GM19328 (cell line): ENCODE results near the gene TM2D1.
"Not testable (repeated sequence)": the region's sequence is repeated elsewhere in the genome, so short reads cannot be mapped to it uniquely, and the experiment has no call there.

Experiments
- ATAC-seq: cut with Tn5 transposase; IDR thresholded peaks from one replicate; pipeline ENCODE4 v1.9.1; 2021; ENCODE audit warnings: mild to moderate bottlenecking, moderate library complexity; ENCODE audit not compliant: unreplicated experiment

TM2D1 gene

DNA sequence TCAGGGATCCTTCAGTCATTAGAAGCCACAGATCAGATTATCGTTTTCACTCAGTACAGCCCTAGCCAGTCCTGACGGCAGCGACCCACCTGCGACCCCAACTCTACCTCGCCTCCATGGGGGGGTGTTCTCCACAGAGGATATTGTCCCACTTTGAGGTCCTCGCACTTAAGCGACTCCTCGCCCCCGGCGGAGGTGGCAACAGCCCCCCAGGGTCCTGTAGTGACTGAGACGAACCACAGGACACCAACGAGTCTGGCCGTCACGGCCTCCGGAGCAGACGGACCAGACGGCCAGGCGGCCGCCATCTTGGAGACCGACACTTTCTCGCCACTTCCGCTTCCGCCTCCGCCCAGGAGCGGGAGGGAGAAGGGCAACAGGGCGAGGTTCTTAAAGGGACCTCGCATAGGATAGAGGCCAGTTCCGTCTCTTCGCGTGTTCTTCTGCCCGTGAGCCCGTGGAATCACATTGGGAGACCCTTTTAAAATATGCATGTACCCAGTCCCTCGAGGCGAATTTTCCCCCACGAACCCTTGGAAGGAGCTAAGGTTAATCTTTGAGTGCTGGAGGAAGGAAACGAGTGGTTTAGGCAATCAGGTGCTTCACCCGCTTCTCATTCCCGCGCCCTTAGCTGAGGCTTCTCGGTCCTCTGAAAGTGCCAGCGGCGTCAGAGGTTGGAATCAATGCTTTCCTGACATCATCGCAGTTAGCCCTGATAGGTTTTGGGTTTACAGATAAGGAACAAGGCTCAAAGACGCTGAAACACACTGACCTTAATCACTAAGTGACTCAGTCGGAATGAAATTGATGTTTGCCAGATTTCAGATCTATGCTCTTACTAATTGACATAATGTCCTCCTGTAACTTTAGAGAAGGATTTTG, at the start of gene TM2D1:
TM2D1 (minus strand) TSS at position 329 of the 882 bp plus-strand sequence; CDS start at position 308, 21 bp downstream.
- peak; percentile 100 for ATAC-seq

DNA sequence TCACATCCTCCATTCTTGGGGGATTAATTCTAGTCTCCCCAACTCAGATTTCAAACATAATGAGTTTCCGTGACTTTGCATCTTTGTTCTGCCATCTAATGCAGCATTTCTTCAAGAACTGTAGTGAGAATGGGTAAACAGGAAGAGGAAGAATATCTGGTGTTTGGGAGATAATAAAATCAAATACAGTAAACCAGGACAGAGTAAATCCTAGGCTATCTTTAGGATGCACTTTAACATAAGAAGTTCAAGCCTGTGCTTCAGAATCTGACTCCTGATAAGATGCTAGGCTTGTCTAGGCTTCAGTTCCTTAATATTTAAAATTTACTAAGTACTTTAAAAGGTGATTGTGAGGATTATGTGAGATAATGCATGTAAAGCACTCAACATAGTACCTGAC, 45.2 kb upstream of the TM2D1 start:
- ATAC-seq, result no peak

DNA sequence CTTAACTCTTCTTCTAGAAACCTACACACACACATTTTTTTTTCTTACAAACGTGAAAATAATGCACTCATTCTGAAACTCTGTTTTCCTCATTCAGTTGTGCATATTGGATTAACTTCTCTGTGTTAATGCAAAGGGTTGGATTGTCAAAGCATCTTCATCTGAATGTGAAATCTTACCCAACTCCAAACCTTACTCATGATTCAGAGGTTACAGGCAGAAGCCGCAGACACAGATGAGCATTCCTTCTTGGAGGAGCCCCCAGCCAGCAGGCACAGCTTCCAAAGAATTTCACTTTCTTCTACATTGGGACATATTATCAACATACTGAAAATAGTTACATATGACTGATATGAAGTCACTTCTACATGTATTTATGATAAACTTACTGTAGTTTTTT, 33.0 kb upstream of the TM2D1 start:
- ATAC-seq, result no peak

DNA sequence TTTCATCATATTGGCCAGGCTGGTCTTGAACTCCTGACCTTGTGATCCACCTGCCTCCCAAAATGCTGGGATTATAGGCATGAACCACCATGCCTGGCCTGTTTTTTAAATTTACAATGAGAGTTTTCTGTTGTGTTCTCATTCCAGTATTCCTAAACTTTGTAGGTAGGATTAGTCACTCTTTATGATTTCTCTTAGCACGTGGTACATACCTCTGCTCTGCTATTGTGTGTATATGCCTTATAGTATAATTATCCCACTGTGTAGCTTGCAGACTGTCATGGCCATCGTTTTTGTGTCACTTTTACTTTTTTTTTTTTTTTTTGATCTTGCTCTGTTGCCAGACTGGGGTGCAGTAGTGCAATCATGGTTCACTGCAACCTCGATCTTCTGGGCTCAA, 31.8 kb upstream of the TM2D1 start:
- no peak for ATAC-seq

DNA sequence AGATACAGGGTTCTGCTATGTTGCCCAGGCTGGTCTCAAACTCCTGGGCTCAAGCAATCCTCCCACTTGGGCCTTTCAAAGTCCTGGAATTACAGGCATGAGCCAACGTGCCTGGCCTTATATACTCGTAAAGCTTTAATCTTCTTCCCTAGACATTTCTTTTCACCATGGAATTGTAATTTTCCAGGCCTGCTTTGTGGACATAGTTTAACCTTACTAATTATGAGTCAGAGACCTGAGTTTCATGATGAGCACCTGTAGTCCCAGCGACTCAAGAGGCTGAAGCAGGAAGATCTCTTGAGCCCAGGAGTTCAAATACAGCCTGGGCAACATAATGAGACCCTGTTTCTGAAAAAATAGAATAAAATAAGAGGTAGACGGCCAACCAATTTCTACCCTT, 29.6 kb upstream of the TM2D1 start:
- no peak for ATAC-seq

DNA sequence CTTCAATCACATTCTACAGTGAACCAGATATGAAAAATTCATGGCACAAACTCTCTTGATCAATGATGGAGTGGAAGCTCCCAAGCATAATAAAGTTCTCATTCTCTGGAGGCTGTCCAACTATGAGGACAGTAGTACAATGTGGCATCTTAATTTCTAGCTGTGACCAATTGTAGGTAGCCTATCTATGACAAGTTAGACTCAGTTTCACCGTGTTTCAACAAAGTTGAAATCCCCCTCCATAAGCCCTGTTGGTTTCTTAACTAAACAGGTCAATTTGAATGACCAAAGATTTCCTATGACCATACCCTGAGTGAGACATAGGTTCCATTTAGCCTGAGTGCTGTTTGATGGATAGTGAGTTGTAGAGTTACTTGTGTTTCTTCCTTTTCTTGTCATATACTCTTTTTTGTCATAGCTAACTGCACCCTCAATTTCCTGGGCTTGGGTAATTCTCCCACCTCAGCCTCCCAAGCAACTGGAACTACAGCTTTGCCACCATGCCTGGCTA, 29.1 kb upstream of the TM2D1 start:
- no peak for ATAC-seq

DNA sequence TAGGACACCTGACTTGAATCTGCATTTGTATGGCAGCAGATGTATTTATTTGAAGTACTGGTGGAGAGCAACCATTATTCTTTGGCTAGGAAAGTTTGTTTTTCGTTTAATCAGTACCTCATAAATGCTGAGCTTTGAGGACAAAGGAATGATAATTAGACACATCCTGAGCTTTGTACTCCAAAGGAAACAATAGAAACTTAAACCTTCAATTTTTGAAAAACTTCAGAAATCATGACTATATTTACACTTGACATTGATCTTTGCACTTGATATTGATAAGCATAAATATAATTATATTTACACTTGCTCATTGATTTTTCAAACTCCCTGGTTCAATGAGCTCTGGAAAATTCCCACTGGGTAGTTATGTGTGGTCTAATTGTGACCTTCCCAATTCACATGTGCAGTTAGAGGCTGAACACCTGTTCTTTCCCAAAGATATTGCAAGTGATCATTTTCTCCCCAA, 28.0 kb upstream of the TM2D1 start:
- ATAC-seq, result no peak

DNA sequence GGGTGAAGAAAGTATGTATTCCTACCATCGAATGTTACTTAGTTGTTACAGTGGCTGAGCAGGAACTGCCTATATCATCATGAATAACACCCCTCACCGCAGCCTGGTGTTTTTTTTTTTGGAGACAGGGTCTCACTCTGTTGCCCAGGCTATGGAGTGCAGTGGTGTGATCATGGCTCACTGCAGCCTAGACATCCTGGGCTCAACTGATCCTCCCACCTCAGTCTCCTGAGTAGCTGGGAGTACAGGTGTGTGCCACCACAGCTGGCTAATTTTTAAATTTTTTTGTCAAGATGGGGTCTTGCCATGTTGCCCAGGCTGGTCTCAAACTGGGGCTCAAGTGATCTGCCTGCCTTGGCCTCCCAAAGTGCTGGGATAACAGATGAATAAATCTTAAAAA, 24.6 kb upstream of the TM2D1 start:
- ATAC-seq, result no peak

DNA sequence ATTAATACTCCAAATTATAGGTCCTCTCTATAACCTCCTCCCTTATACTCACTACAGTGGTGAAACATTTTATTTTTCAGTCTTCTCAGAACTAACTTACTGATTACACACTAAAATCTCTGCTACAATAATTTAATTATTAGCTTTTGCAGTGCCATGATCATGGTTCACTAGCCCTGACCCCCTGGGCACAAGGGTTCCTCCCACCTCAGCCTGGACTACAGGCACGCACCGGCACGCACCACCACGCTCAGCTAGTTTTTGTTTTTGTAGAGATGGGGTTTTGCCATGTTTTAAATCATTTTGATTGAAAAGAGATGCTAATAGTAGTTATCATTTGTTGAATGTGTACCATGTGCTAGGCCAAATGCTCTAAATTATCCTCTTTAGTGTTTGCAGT, 23.6 kb upstream of the TM2D1 start:
- ATAC-seq, result no peak

DNA sequence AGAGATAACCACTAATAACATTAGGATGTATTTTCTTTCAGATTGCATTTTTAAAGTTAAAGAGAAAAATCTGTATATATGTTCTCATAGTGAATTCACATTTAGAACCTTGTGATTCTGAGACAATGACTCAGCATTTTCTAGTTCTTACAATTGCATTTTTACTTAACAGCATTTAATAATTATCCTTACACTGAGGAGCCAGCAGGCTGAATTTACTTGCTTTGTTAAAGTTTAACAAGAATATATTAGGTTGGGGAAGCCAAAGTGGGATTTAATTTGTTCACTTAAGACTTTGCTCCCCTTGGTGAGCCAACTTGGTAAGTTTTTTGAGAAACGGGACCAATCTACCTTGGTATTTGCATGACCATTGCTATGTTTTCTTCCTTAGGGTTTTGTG, 21.9 kb upstream of the TM2D1 start:
- ATAC-seq, result no peak

DNA sequence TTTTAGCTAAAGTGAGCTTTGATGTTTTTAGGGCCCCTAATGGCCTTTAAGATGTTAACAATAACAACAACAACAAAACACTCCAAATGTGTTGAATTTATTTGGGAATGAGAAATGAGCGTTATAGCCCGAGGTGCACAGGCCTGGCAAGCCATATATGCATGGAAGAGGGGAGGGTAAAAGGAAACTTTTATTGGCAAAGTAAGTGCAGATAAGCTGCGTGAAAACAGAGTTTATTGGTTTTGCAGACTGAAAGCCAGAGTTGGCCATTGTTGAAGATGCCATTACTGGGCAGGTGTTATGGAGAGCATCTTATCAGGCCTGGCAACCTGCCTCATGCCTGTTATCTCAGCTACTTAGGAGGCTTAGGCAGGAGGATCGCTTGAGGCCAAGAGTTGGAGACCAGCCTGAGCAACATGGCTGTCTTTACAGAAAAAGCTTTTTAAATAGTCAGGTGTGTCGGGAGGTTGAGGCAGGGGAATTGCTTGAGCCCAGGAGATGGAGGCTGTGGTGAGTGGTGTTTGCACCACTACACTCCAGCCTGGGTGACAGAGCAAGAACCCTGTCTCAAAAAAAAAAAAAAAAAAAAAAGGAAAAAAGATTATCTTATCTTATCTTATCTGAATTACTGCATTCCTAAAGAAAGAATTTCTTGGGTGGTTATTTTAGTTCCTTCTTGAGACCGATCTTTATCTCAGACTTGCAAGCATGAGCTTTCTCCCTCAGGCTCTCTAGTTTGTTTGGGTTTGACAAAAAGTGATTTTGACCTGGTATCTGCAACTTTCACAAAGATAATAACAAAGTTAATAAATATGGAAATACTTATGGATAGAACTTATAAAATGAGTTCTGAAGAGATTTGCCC, 19.0 kb upstream of the TM2D1 start:
- ATAC-seq, result no peak

DNA sequence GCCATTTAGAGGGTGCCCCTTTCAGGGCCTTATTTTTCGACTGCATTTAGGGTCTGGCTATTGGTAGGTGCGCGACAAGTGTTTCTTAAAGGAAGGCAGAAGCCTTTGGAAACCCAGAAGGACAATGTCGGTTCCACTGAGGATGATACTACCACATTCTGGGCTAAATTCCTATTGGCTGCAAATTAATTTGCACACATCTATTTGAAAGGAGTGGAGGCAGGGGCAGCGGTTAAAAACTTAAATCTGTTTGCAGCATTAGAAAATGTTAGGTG, 18.4 kb upstream of the TM2D1 start:
- ATAC-seq, result no peak

DNA sequence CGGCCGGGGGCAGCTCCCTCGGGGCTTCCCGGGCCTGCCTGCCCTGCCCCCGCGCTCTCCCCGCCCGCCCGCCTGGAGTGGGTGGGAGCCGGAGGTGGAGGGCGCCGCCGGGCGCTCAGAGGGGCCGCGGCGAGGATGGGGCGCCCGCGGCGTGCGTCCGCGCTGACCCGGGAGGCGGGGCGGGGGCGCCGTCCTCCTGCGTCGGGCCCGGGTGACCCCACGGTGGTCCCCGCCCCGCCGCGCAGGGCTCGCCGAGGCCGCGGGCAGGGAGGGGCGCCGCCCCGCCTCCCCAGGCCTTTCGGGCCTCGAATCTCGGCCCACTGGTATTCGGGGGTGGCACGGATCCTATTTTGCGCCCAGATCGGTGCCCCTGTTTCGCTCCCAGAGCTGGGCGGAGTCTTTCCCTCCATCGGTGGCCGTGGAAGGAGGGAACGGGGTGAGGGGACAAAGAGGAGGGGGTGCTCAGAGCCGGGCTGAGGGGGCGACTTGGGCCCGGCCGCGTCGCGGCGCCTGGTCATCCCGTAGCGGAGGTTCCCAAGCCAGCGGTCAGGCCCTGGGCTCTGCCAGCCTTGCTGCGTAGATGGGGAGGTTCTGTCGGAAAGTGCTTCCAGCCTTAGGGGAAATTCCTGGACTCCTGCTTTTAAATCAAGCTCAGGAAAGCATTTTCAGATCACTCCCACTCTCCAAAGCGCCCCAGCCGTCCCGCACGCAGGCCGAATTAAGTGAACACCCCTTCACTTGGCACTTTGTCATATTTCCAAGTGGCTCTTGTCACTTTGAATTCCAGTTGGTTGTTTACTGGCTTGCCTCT, 17.9 kb upstream of the TM2D1 start:
- peak; percentile 54 for ATAC-seq

DNA sequence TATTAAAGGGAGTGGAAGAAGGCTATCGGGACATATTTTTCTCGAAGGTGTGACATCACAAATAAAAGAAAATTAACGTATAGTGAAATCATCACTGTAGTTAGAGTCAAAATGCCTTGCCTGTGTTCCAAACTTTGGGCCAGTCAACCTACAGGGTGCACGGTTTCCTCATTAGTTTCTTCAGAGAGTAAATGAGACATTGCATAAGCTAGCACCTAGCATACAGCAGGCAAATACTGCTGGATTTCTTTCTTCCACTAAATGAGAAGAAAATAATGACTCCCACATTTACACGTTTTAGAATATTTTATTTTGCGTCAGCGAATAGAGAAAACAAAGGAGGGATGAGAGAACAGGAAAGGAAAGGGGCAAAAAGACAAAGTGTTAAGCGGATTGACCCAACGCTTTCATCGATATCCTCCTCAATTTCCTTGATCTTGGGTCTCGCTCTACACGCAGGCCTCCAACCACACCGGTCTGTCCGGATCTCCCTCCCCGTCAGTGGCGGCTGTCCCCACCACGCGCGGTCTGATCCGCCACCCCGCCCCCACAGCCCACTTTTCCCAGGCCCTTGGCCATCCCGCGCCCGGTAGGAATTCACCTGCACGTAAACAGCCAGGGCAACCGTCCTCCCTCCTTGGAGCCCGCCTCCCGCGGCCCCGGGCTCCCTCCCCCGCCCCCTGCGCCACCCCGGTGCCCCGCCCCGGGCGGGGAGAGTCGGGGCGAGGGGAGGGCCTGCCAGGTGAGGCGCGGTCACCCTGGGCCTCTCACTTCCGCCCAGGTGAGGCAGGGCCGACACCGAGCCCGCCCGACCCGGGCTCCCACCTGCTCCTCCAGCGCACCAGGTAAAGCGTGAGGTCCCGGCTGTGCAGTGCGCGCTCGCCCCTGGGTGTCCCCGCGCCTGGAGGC, 17.0 kb upstream of the TM2D1 start, which contains the start of gene PATJ:
PATJ (plus strand) TSS at position 770 of the 909 bp plus-strand sequence. CDS start 20,413 bp downstream, outside the sequence.
- ATAC-seq, result peak; percentile 80

DNA sequence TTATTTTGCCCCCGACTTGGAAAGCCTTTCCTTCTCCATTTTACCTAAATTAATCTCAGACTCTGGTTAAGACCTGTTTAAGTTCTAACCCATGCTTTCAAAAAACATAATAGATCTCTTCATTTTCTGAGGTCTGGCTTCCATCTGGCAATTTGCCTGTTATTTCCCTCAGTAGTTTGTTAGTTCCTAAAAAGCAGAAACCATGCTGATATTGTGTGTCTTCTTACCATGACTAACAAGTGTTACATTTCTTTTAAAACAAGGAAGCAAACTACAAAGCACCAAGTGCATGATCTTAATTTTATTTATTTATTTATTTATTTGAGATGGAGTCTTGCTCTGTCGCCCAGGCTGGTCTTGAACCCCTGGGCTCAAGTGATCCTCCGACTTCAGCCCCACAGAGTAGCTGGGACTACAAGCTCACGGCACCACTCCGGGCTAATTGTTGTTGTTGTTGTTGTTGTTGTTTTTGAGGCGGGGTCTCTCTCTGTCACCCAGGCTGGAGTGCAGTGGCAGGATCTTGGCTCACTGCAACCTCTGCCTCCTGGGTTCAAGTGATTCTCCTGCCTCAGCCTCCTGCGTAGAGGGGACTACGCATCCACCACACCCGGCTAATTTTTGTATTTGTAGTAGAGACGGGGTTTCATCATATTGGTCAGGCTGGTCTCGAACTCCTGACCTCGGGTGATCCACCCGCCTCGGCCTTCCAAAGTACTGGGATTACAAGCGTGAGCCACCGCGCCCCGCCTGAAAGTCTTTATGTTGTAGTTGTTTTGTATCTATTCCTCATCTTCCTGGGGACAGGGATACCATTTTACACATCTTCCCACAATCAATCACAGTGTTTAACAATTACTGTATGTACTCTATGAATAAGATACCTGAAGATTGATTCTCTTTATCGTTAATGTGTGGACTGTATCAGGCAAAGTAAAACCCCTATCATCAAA, 16.1 kb upstream of the TM2D1 start:
- no peak for ATAC-seq

DNA sequence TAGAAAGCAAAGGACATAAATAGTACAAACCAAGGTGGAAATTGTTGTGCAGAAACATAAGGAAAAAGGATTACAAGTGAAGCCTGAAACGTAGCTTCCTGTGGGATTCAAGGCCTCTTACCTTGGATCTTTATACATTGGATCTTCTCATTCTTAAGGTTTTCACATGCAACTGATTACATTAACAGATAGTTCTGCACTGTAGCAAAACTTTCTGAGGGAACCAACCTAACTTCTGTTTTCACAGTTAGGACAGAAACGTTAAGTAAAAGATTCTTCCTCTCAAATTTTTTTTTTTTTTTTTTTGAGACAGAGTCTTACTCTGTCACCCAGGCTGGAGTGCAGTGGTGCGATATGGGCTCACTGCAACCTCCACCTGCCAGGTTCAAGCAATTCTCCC, 7.8 kb upstream of the TM2D1 start:
- no peak for ATAC-seq

DNA sequence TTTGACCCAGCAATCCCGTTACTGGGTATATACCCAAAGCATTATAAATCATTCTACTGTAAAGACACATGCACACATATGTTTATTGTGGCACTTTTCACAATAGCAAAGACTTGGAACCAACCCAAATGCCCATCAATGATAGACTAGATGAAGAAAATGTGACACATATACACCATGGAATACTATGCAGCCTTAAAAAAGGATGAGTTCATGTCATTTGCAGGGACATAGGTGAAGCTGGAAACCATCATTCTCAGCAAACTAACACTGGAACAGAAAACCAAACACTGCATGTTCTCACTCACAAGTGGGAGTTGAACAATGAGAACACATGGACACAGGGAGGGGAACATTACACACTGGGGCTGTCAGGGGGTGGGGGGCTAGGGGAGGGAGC, 5.7 kb upstream of the TM2D1 start:
- not testable (repeated sequence) for ATAC-seq

DNA sequence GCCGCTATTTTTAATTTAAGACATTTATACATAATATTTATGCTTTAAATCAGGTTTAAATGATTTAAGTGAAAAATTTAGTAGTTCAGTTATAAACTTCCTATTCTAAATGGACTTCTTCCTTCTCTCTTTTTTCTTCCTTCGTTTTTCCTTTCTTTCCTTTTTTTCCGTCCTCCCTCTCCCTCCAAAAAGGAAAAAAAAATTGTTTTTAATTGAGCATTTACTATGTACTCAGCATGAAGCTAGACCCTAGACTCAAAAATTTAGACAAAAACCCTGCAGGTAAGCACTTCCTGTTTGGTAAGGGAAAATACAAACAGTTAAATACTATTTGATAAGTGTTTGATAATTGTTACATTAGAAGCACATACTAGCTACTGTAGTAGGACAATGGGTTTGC, 2.6 kb upstream of the TM2D1 start:
- no peak for ATAC-seq

DNA sequence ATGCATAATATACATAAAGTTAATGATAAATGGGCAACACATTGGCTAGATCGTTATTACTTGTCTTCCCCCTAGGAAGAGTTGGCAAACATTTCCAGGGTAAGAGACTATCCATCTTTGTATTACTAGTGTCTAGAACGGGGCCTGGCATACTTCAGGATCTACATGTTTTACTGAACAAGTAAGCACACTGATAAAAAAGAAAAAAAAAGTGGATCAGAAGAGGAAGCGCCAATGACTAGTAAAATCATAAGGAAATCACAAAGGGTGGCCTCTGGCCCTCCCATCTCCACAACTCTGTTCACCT, 482 bp downstream of the TM2D1 start:
- no peak for ATAC-seq
